HG02970 (cell line): ENCODE measurements around the gene VAT1L.
A peak's percentile ranks its signal among the peaks of the same experiment; 100 is the strongest.
"Not testable (repeated sequence)": the region's sequence is repeated elsewhere in the genome, so short reads cannot be mapped to it uniquely, and the experiment has no call there.

Experiments
- ATAC-seq: cut with Tn5 transposase; IDR thresholded peaks from one replicate; pipeline ENCODE4 v1.9.1; 2021; ENCODE audit warnings: mild to moderate bottlenecking, moderate library complexity, moderate number of reproducible peaks; ENCODE audit not compliant: unreplicated experiment, low FRiP score

The VAT1L gene

DNA sequence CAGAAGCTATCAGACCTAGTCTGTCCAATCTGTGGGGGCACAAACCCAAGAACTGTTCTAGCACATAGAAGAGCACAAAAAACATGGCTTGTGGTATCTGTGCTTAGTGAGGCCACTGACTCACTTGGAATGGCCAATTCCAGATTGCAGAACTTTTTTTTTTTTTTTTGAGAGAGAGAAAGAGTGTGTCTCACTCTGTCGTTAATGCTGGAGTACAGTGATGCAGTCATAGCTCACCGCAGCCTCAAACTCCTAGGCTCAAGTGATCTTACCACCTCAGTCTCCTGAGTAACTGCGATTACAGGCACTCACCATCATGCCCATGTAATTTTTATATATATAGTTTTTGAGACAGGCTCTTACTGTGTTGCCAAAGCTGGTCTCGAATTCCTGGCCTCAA is 156.8 kb downstream of the VAT1L start:
- ATAC-seq = no peak

DNA sequence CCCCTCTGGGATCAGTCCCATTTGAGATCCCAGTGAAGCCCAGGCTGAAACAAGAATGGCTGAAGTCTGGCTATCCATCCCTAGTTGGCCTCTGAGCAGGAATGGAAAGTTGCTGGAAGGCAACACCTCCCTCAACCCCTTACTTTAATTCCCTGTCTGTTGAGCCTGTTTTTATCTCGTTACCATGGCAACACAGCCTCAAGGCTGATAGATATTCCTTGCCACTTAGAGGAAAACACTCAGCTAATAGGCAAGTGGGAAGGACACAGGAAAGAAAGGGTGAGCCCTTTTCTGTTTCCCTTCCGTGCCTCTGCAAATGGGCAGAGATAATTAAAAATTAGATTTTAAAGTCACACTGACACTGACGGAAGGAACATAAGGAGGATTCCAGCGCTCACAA is 158.5 kb downstream of the VAT1L start:
- no peak for ATAC-seq

DNA sequence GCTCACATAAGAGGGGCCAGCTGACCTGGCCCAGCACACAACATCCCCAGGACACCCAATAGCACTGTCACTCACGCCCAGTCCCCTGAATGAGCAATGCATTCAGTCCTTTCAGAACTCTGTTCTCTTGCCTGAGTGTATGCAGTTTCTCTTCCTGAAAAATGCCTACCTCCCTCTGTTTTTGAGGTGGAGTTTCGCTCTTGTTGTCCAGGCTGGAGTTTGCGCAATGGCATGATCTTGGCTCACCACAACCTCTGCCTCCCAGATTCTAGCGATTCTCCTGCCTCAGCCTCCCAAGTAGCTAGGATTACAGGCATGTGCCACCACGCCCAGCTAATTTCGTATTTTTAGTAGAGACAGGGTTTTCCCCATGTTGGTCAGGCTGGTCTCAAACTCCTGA is 159.2 kb downstream of the VAT1L start:
- not testable (repeated sequence) for ATAC-seq

DNA sequence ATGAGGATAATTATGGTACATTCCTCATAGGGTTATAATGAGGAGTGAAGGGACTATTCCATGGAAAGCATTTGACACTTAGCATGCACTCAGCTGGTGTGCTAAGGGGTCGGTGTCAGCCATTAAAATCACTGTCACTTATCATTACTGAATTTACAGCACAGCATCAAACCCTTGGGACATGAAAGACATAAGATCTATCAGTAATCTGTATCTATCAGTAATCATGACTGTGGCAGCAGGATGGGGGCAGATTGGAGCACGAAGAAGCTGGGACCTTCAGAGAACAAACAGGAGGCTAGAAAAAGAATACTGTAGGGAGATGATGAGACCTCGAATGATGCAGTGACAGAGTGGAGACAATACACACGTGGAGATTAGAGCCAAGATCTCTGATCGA is 160.5 kb downstream of the VAT1L start:
- ATAC-seq = no peak

DNA sequence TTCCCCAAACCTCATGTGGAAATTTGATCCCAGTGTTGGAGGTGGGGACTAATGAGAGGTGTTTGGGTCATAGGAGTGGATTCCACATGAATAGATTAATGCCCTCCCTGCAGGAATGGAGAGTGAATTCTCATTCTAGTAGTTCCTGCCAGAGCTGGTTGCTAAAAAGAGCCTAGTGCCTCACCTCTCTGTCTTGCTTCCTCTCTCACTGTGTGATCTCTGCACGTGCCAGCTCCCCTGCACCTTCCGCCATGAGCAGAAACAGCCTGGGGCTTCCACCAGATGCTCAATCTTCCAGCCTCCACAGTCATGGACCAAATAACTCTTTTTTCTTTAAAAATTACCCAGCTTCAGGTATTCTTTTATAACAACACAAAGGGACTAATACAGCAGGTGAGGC is 161.1 kb downstream of the VAT1L start:
- no peak for ATAC-seq

DNA sequence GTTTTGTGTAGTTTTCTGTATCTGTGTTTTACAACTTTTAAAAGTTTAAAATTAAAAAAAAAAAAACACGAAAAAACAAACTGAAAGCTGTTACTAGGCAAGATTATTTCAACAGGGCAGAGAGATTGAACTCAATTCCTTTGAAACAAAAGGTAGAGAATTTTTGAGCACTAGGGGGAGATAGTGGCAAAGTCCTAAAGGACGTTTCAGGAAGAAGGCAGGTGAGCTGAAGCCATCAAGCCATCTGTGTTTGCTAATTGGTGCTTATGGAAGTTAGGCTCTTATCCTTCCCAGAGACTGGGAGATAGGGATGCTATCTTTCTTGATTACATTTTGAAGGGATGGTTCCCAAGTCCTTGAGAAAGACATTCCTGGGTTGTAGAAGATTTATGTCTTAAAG is 163.4 kb downstream of the VAT1L start:
- ATAC-seq = no peak

DNA sequence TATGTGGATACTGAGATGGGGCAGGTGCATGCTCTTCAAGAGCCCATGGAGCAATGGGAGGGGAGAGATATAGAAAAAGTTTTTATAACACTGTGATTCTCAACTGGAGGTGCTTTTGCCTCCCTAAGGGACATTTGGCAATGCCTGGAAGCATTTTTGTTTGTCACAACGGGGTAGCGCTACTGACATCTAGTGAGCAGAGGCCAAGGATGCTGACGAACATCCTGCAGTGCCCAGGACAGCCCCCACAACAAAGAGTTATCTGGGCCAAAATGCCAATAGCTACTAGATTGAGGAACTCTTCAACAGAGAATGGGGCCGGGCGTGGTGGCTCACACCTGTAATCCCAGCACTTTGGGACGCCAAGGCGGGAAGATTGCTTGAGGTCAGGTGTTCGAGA is 166.8 kb downstream of the VAT1L start:
- no peak for ATAC-seq

DNA sequence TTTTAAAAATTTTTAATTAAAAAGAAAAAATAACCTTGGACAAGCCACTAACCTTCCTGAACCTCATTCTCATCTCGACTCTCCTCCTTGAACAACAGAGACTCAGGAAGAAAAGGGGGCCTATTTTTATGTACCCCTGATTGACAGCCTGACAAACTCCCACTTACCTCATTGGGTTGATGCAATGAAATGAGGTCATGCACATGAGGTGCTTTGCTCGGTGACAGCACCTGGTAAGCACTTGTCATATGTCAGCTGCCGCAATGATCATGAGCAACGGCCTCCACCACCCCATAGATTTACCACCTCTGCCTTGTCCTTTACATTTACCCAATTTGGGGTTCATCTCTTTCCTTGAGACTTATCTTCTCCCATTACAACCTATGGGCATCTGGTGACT is 167.9 kb downstream of the VAT1L start:
- ATAC-seq = no peak

DNA sequence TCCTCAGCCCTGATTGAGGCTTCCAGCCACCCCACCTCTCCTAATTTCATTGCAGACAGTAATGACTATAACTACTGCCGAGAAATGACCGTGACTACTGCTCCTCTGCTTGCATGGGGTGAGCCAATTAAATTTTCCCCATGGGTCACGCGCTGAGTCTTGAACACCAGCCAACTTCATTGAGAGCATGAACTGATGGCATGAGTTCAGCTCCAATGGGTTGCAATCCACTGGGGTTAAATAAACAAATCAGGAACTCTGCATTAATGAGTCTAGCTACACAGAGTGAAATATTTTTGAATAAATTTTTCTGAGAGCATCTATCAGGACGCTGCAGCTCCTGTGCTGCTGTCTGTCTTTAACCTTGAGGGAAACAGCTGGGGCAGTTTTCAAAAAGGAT is 172.4 kb downstream of the VAT1L start:
- no peak for ATAC-seq

DNA sequence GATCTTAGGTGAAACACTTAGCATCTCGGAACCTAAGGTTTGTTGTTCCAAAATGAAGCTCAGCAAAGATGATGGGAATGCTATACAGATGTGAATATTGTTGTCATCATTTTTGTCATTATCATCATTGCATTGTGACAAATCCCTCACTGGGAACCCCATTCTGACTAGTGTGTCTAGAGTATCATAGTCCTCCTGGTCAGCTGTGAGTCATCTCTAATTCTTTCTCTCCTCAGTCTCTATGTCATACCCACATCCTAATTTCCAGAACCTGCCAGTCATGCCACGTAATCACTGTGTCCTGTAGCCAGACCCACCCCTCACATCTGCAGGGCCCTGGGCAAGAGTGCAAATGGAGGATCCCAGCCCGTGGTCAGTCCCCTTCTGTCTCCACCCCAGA is 173.4 kb downstream of the VAT1L start:
- no peak for ATAC-seq

DNA sequence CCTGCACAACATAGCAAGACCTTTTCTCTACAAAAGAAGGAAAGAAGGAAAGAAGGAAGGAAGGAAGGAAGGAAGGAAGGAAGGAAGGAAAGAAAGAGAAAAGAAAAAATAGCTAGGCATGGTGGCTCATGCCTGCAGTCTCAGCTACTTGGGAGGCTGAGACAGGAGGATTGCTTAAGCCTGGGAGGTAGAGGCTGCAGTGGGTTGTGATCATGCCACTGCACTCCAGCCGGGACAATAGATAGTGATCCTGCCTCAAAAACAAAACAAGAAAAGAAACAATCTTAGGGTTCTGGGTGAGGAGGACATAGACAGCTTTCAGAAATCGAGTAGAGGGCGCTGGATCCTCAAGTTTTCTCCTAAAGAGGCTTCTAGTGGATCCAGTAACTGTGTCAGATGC is 174.3 kb downstream of the VAT1L start:
- no peak for ATAC-seq

DNA sequence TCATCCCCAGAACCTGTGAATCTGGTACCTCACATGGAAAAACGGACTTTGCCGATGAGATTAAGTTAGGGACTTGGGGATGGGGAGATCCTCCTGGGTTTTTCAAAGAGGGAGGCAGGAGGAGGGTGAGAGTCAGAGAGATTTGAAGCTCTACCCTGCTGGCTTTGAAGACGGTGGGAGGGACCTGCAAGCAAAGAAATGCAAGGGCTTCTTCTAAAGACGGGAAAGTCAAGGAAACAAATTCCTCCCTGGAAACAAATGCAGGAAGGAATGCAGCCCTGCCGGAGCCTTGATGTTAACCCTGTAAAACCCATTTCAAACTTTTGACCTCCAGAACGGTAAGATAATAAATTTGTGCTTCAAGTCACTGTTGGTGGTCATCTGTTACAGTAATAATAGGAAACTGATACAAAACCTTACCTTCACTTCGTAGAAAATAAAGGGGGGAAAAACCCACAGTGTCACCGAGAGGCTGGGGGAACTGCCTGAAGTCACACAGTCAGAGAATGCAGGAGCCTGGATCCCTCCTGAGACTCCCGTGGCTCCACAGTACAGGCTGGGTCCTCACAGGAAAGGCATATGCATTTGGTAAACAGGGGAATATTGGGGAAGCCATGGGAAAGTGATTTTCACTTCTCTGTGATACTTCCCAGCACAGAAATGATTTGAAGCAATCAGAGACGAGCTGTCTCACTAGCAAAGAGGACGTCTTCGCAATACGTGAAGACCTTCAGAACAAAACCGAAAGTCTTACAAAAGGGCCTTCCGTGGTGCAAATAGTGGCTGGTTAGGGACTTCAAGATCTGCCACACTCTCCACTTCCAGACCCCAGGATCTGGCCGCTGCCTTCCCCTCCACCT is 175.1 kb downstream of the VAT1L start:
- ATAC-seq = no peak

DNA sequence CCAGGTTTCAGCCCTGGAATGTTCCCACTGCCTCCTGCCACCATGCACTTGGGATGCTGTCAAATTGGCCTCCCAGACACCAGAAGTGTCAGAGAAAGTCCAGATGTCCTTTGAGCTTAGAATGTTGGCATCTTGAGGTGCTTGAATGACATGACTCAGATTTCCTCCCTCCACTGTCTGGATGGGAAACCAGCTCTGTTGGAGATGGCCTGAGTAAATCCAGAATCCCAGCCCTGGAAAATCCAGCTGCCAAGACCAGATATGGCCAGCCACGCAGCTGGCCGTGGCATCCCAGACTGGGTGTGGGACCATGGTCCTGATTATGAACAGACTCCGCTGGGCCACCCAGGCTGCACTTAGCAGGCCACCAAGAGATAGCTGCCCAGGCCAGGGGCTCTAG is 177.0 kb downstream of the VAT1L start:
- ATAC-seq = no peak

DNA sequence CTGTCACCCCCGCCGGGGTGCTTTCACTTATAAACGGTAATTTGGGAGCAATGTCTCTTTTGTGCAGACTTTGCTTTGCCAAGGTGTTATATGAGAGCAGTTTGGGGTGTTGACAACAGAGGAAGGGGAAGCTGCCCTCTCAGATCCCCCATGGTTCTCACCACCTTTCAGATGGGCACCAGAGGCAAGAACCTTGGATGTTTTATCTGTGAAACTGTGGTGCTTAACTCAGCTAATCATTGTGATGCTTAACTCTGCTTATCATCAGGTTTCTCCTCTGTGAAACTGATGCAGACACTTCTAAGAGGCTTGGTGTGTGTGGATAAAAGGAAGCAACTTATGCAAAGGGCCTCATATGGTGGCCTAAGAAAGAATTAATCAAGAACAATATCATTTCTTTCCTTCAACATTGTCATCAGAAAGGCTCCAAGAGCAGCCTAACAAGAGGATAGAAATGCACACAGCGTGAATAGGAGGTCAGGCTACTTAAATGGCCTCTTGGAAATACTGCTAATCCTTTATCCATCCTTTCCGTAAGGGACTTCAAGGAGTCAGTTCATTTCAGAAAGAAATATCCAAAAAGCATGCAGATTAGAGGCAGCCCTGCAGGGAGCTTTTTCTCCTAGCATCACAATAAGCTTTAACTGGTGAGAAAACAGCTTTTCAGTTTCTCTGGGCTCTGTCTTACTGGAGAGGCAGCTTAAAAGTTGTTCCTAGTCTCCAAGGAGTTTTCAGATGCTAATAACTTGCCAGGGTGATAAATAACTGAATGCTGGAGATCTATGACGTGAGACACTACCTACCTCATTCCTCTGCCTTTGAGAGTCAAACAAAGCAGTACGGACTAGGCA is 178.9 kb downstream of the VAT1L start:
- ATAC-seq = no peak

DNA sequence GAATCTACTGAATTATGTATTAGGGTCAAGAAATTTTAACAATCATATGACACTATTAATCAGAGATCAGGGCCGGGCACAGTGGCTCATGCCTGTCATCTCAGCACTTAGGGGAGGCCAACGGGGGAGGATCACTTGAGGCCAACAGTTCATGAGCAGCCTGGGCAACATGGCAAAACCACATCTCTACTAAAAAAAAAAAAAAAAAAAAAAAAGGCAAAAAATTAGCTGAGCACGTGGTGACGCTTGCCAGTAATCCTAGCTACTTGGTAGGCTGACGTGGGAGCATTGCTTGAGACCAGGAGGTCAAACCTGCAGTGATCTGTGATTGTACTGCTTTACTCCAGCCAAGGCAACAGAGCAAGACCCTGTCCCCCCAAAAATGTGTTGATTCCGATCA is 181.5 kb downstream of the VAT1L start:
- ATAC-seq = no peak

DNA sequence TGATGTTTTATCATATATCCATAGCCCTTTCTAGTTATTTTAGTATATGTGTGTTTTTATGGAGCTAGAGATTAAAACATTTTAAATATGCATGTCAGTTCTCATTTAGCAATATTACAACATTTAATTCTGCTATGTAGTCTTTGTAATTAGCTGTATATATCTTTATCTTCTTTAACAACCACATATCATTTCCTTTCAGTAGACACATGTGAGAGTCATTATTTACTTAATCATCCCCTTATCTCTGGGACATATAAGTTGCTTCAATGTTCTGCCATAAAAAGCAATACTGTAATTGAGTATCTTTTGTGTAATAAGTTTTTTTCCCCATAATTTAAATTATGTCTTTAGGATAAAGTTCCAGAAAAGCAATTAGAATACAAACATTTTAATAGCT is 182.0 kb downstream of the VAT1L start:
- no peak for ATAC-seq

DNA sequence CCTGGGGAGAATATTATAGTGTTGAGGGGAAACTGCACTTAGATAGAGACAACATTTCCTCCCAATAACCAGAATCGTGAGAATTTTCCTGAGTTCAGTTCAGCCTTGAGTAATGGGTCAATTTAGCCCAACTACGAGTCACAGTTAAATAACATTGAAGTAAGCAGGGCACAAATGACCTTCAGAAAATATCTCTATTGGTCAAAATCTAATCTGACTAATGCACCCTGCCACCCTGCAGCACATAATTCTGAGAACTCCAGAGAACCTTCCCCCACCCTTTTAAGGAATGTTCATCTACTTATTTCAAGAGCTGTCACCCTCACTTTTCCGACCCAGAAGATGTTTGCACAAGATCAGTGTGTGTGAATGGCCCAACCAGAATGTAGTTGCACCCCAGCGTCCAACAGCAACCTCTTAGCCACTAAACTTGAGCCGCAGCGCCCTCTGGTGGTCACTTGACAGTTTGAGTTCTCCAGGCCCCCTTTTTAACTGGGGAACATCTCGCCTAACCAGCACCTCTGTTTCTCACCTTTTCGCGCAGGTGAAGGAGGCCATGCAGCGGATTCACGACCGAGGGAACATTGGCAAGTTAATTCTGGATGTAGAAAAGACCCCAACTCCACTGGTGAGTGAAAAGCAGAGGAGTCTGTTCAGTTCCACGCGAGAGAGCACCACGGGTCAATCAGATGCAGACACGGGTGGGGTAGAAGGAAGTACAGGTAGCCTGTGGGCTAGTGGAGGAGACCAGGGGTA is 183.1 kb downstream of the VAT1L start:
- ATAC-seq = peak; percentile 61

DNA sequence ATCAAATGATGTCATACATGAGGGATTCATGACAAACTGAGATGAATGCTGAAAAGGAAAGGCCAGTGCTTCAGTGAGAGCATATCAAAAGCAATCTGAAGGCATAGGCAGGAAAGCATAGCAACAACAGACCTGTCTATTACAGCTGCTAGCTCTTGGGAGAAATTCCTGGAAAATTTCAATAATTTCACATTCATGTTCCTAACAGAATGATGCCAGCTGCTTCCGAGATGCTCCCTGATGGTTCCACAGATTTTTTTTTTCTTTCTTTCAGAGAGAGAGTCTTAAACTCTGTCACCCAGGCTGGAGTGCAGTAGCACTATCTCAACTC is 183.7 kb downstream of the VAT1L start:
- no peak for ATAC-seq

DNA sequence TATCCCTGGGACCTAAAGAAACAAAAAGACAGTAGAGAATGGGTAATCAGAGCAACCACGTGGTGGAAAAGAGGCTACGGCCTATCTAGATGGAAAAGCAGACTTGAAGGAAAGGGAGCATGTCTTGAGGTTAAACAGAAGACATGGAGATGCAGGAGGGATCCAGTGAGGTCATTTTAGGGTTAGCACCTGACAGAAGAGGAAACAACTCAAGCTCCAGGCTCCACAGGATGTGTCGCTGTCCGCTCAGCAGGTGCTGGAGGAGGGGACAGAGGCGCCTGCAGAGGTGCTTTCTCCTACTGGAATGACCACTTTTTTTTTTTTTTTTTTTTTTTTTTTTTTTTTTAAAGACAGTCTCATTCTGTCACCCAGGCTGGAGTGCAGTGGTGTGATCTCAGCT is 186.5 kb downstream of the VAT1L start:
- no peak for ATAC-seq

DNA sequence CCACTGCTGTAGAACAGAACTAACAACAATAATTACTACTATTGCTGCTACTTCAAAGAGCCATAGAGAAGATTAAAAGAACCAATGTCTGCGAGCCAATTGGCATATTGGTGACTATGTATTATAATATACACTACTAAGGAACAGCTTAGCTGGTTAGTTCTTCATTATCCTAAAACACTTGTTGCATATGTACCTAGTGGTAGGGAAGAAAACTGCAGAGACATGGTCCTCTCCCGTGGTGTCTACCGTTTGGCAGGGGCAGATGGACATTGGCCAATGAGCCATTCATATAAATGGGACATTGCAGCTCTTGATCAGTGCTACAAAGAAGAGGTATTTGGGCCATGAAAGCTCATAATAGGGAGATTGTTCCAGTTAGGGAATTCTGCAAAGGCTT is 187.6 kb downstream of the VAT1L start:
- no peak for ATAC-seq

DNA sequence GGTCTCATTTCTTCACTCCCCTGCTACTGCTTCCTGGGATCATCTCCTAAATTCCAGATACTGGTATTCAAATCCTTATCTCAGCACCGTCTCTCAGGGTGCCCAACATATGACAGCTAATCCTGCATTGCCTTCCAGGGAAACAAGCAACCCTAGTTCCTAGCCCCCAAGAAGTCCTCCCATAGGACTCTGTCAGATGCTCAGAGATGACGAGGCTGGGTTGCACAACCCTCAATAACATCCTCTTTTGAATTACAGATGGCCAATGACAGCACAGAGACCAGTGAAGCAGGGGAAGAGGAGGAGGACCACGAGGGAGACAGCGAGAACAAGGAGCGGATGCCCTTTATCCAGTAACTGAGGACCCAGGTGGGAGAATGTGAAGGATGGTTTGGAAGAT is 189.0 kb downstream of the VAT1L start:
- no peak for ATAC-seq
